Measurements from ENCODE around the gene LRTM2.

LRTM2 gene

DNA sequence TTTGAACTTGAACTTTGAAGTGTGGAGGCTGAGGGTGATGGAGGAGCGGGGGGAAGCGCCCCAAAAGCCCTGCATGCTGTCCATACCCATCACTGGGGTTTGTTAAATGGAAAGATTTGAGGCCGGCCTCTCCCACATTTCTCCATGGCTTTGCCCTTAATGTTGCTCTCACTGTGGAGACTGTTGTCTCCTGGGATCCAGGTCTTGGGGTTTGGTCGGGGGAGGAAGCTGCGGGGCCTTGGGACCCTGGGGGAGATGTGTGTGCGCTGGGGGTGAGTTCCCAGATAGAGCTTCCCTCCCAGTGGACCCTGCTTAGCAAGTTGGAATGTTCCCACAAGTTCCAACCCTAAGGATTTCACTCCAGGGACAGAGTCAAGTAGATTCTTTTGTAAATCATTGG is 28.0 kb upstream of the LRTM2 start:
- no peak overlapping the region for H3K4me3 ChIP-seq (ENCODE audit: low read depth, low read length)
- H3K27me3 ChIP-seq (ENCODE audit: control insufficient read depth, insufficient read depth, low read length), result peaks cover 2% of the 10 kb centered on the region
- no peak overlapping the region for H3K9ac ChIP-seq (ENCODE audit: low read depth, low read length)
- no peaks in the 10 kb centered on the region for H3K36me3 ChIP-seq (ENCODE audit: control insufficient read depth, insufficient read depth, low read length)
- H3K4me1 ChIP-seq (ENCODE audit: control insufficient read depth, insufficient read depth, low read length), result no peaks in the 10 kb centered on the region
- H3K9me3 ChIP-seq (ENCODE audit: control insufficient read depth, insufficient read depth, low read length), result no peaks in the 10 kb centered on the region

GRCh38 chr12:1793426-1794210 is 26.7 kb upstream of the LRTM2 start:
- Histone ChIP-seq H3K9ac (ENCODE audit: low read depth, low read length) (no peak overlapping the region), H3K36me3 (ENCODE audit: control insufficient read depth, insufficient read depth, low read length) (no peaks in the 10 kb centered on the region), H3K27me3 (ENCODE audit: control insufficient read depth, insufficient read depth, low read length) (peaks cover 2% of the 10 kb centered on the region), H3K4me1 (ENCODE audit: control insufficient read depth, insufficient read depth, low read length) (no peaks in the 10 kb centered on the region), H3K9me3 (ENCODE audit: control insufficient read depth, insufficient read depth, low read length) (no peaks in the 10 kb centered on the region), H3K4me3 (ENCODE audit: low read depth, low read length) (no peak overlapping the region)

DNA sequence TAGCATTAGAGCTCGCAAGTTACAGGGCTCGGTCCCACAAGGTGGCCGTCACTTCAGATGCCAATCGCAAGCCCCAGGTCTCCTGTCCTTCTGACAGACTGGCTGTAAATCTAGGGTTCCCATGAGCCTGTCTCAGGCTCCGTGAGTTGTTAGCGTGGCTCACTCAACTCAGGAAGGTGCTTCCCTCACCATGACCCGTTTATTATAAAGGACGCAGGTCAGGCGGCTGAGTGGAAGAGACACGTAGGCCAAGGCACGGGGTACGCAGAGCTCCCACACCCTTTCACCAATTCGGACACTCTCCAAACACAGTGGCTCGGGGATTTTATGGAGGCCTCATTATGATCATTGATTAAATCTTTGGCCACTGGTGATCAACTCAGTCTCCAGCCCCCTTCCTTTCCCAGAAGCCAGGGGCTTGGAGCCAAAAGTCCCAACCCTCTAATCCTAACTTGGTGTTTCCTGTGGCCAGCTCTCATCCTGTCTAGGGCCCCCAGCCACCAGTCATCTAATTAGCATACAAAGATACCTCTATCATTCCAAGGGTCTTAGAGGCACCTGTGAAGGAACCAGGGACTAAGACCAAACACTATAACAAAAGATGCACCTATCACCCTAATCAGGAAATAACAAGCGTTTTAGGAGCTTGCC is 25.8 kb upstream of the LRTM2 start:
- no peaks in the 10 kb centered on the region for H3K36me3 ChIP-seq (ENCODE audit: control insufficient read depth, insufficient read depth, low read length)
- H3K4me1 ChIP-seq (ENCODE audit: control insufficient read depth, insufficient read depth, low read length), result no peaks in the 10 kb centered on the region
- peaks cover 2% of the 10 kb centered on the region for H3K27me3 ChIP-seq (ENCODE audit: control insufficient read depth, insufficient read depth, low read length)
- no peak overlapping the region for H3K9ac ChIP-seq (ENCODE audit: low read depth, low read length)
- H3K9me3 ChIP-seq (ENCODE audit: control insufficient read depth, insufficient read depth, low read length), result no peaks in the 10 kb centered on the region
- no peak overlapping the region for H3K4me3 ChIP-seq (ENCODE audit: low read depth, low read length)

- Histone ChIP-seq H3K9ac (ENCODE audit: low read depth, low read length) (no peak overlapping the region), H3K4me3 (ENCODE audit: low read depth, low read length) (no peak overlapping the region), H3K9me3 (ENCODE audit: control insufficient read depth, insufficient read depth, low read length) (no peaks in the 10 kb centered on the region), H3K27me3 (ENCODE audit: control insufficient read depth, insufficient read depth, low read length) (peaks cover 2% of the 10 kb centered on the region), H3K36me3 (ENCODE audit: control insufficient read depth, insufficient read depth, low read length) (no peaks in the 10 kb centered on the region), H3K4me1 (ENCODE audit: control insufficient read depth, insufficient read depth, low read length) (no peaks in the 10 kb centered on the region)
These were observed 25.1 kb upstream of the LRTM2 start for GRCh38 chr12:1795221-1795784.

DNA sequence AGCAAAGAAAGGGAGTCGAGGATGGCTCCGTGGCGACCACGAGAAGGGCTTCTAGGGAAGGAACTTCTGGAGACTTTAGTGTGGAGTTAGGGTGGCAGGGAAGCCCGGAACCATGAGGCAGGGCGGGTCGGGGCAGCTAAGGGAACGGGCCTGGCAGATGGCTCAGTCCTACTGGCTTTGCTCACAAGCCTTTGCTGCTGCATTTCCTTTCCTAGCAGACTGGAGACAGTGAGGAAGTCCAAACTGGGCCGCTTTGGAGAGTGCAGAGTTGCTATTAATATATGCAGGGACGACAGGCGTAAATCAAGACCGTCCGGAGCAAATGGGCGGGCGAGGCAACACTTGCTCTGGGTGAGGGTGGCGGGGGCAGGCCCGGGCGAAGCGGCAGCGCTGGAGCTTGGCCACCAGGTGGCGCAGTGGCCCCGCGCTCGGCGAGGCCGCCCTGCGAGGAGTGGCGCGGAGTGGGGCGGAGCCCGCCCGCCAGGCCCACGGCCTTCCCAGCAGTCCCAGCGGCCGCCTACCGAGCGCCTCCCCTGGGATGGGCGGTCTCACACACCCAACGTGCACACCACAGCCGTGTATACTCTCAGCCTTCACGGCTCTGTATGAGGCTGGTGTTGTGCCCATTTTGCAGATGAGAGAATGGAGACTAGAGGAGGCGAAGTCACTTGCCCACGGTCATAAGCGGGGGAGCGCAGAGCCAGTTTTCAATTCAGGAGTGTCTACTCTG is 24.4 kb upstream of the LRTM2 start:
- H3K9ac ChIP-seq (ENCODE audit: low read depth, low read length), result no peak overlapping the region

DNA sequence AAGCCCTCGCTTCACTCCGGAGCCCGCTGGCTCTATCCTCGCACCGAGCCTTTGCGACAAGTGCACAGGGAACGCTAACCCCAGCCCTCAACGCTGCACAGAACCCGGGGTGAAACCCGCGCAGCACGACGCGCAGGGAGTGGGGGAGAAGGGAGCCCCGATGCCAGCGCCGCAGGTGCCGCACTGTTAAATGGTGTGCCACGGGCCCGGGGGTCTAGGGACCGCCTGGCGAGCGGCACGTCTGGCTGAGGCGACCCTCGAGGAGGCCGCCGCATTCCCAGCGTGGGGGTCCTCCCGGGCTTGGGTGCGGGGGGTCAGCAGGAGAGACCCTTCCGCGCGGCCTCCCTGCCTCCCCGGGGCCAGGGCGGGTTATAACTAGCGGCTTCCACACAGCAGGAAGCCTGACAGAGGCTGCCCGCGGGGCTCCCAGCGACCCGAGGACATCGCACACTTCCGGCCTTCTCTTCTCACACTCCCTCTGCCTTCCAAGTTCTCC is 23.8 kb upstream of the LRTM2 start:
- Histone ChIP-seq H3K36me3 (ENCODE audit: control insufficient read depth, insufficient read depth, low read length) (no peaks in the 10 kb centered on the region), H3K9ac (ENCODE audit: low read depth, low read length) (no peak overlapping the region), H3K9me3 (ENCODE audit: control insufficient read depth, insufficient read depth, low read length) (no peaks in the 10 kb centered on the region), H3K27me3 (ENCODE audit: control insufficient read depth, insufficient read depth, low read length) (peaks cover 2% of the 10 kb centered on the region), H3K4me3 (ENCODE audit: low read depth, low read length) (peak overlapping the region; percentile 53), H3K4me1 (ENCODE audit: control insufficient read depth, insufficient read depth, low read length) (no peaks in the 10 kb centered on the region)

More for the DNA sequence above, 24.4 kb upstream of the LRTM2 start:
- peaks cover 2% of the 10 kb centered on the region for H3K27me3 ChIP-seq (ENCODE audit: control insufficient read depth, insufficient read depth, low read length)
- peak overlapping the region; percentile 53 for H3K4me3 ChIP-seq (ENCODE audit: low read depth, low read length)
- H3K9me3 ChIP-seq (ENCODE audit: control insufficient read depth, insufficient read depth, low read length), result no peaks in the 10 kb centered on the region
- H3K4me1 ChIP-seq (ENCODE audit: control insufficient read depth, insufficient read depth, low read length), result no peaks in the 10 kb centered on the region
- H3K36me3 ChIP-seq (ENCODE audit: control insufficient read depth, insufficient read depth, low read length), result no peaks in the 10 kb centered on the region

- no peaks in the 10 kb centered on the region for H3K4me1 ChIP-seq (ENCODE audit: control insufficient read depth, insufficient read depth, low read length)
- no peak overlapping the region for H3K9ac ChIP-seq (ENCODE audit: low read depth, low read length)
- no peaks in the 10 kb centered on the region for H3K9me3 ChIP-seq (ENCODE audit: control insufficient read depth, insufficient read depth, low read length)
- H3K4me3 ChIP-seq (ENCODE audit: low read depth, low read length), result peak overlapping the region; percentile 53
- H3K36me3 ChIP-seq (ENCODE audit: control insufficient read depth, insufficient read depth, low read length), result no peaks in the 10 kb centered on the region
- peaks cover 2% of the 10 kb centered on the region for H3K27me3 ChIP-seq (ENCODE audit: control insufficient read depth, insufficient read depth, low read length)
These were observed 23.1 kb upstream of the LRTM2 start for GRCh38 chr12:1797011-1797901.

GRCh38 chr12:1797991-1798640 is 22.2 kb upstream of the LRTM2 start:
- Histone ChIP-seq H3K36me3 (ENCODE audit: control insufficient read depth, insufficient read depth, low read length) (no peaks in the 10 kb centered on the region), H3K9ac (ENCODE audit: low read depth, low read length) (no peak overlapping the region), H3K4me1 (ENCODE audit: control insufficient read depth, insufficient read depth, low read length) (no peaks in the 10 kb centered on the region), H3K4me3 (ENCODE audit: low read depth, low read length) (no peak overlapping the region), H3K27me3 (ENCODE audit: control insufficient read depth, insufficient read depth, low read length) (peaks cover 2% of the 10 kb centered on the region), H3K9me3 (ENCODE audit: control insufficient read depth, insufficient read depth, low read length) (no peaks in the 10 kb centered on the region)

GRCh38 chr12:1798641-1799020 is 21.7 kb upstream of the LRTM2 start:
- Histone ChIP-seq H3K4me1 (ENCODE audit: control insufficient read depth, insufficient read depth, low read length) (no peaks in the 10 kb centered on the region), H3K36me3 (ENCODE audit: control insufficient read depth, insufficient read depth, low read length) (no peaks in the 10 kb centered on the region), H3K9ac (ENCODE audit: low read depth, low read length) (no peak overlapping the region), H3K27me3 (ENCODE audit: control insufficient read depth, insufficient read depth, low read length) (peaks cover 2% of the 10 kb centered on the region), H3K4me3 (ENCODE audit: low read depth, low read length) (no peak overlapping the region), H3K9me3 (ENCODE audit: control insufficient read depth, insufficient read depth, low read length) (no peaks in the 10 kb centered on the region)

GRCh38 chr12:1799051-1799881 is 21.1 kb upstream of the LRTM2 start:
- Histone ChIP-seq H3K4me3 (ENCODE audit: low read depth, low read length) (no peak overlapping the region), H3K9ac (ENCODE audit: low read depth, low read length) (no peak overlapping the region), H3K4me1 (ENCODE audit: control insufficient read depth, insufficient read depth, low read length) (no peaks in the 10 kb centered on the region), H3K9me3 (ENCODE audit: control insufficient read depth, insufficient read depth, low read length) (no peaks in the 10 kb centered on the region), H3K27me3 (ENCODE audit: control insufficient read depth, insufficient read depth, low read length) (peaks cover 2% of the 10 kb centered on the region), H3K36me3 (ENCODE audit: control insufficient read depth, insufficient read depth, low read length) (no peaks in the 10 kb centered on the region)

Data from iPS-15b (cell line).